Loucy (cell line): ENCODE data around the gene FANCM.

Experiments
- H2AFZ ChIP-seq: fragments of 200-600 bp; sonication (generic); 2 replicates; pipeline ENCODE4 v1.6.0; 2016; ENCODE audit warnings: antibody characterized with exemption, mild to moderate bottlenecking, low read length, moderate library complexity
- H3F3A ChIP-seq: fragments of 200-600 bp; 2 replicates; pipeline ENCODE4 v1.6.0; 2016; ENCODE audit warnings: antibody characterized with exemption, low read depth, mild to moderate bottlenecking
- H3K27me3 ChIP-seq: fragments of 200-600 bp; sonication (generic); 2 replicates; pipeline ENCODE4 v1.6.1; 2014; ENCODE audit warnings: low read length, mild to moderate bottlenecking; ENCODE audit not compliant: insufficient read depth, poor library complexity, severe bottlenecking
- H3K36me3 ChIP-seq: fragments of 200-600 bp; sonication (generic); 2 replicates; pipeline ENCODE4 v1.6.1; 2016; ENCODE audit warnings: low read length; ENCODE audit not compliant: insufficient read depth
- H3K4me1 ChIP-seq: fragments of 200-600 bp; sonication (generic); 2 replicates; pipeline ENCODE4 v1.5.1; 2014; ENCODE audit warnings: low read length, mild to moderate bottlenecking; ENCODE audit not compliant: insufficient read depth, poor library complexity, severe bottlenecking
- H3K4me2 ChIP-seq: fragments of 200-600 bp; sonication (generic); 2 replicates; pipeline ENCODE4 v1.6.0; 2014; ENCODE audit warnings: antibody characterized with exemption, low read length, low read depth, mild to moderate bottlenecking; ENCODE audit not compliant: poor library complexity, severe bottlenecking
- H3K4me3 ChIP-seq: fragments of 200-600 bp; sonication (generic); 2 replicates; pipeline ENCODE4 v1.5.1; 2014; ENCODE audit warnings: low read length, mild to moderate bottlenecking, mixed read lengths; ENCODE audit not compliant: poor library complexity, severe bottlenecking
- H3K79me2 ChIP-seq: fragments of 200-600 bp; sonication (generic); 2 replicates; pipeline ENCODE4 v1.6.1; 2014; ENCODE audit warnings: low read length; ENCODE audit not compliant: insufficient read depth
- H3K9ac ChIP-seq: fragments of 200-600 bp; sonication (generic); 2 replicates; pipeline ENCODE4 v1.6.0; 2014; ENCODE audit warnings: mild to moderate bottlenecking, low read depth, low read length, moderate library complexity; ENCODE audit not compliant: poor library complexity, severe bottlenecking
- H3K9me2 ChIP-seq: fragments of 200-600 bp; sonication (generic); replicated peaks from 2 replicates; pipeline ENCODE4 v1.6.1; 2016; ENCODE audit warnings: low read depth, low read length, mixed read lengths
- H3K9me3 ChIP-seq: fragments of 200-600 bp; sonication (generic); 2 replicates; pipeline ENCODE4 v1.6.1; 2014; ENCODE audit warnings: mild to moderate bottlenecking, antibody characterized with exemption, low read length, low read depth; ENCODE audit not compliant: insufficient read depth
- H4K20me1 ChIP-seq: fragments of 200-600 bp; sonication (generic); 2 replicates; pipeline ENCODE4 v1.6.0; 2014; ENCODE audit warnings: antibody characterized with exemption, low read length, mild to moderate bottlenecking; ENCODE audit not compliant: insufficient read depth, poor library complexity, severe bottlenecking
- CTCF ChIP-seq: fragments of 200-600 bp; sonication (generic); conservative IDR thresholded peaks from 2 replicates; pipeline ENCODE4 v1.5.1; 2014; ENCODE audit warnings: mild to moderate bottlenecking, antibody characterized with exemption, low read length
- EZH2phosphoT487 ChIP-seq: fragments of 200-600 bp; IDR thresholded peaks from 2 replicates; pipeline ENCODE4 v1.6.1; 2018; ENCODE audit warnings: antibody characterized with exemption, mild to moderate bottlenecking, moderate library complexity, borderline replicate concordance

Gene FANCM

GRCh38 chr14:45194964-45195363, 59.2 kb downstream of the FANCM start:
- peaks cover 3% of the 10 kb centered on the region; the same call in 1 of the 2 replicates for H3K36me3 ChIP-seq
- H3K9ac ChIP-seq = no peak overlapping the region
- no peak overlapping the region for H2AFZ ChIP-seq
- no peaks in the 10 kb centered on the region for H3K79me2 ChIP-seq
- H3K4me1 ChIP-seq = no peaks in the 10 kb centered on the region
- H3K9me2 ChIP-seq = no peaks in the 10 kb centered on the region
- H3F3A ChIP-seq = no peaks in the 10 kb centered on the region
- no peaks in the 10 kb centered on the region for H3K9me3 ChIP-seq
- H4K20me1 ChIP-seq = no peaks in the 10 kb centered on the region
- no peak overlapping the region for H3K4me2 ChIP-seq
- no peak overlapping the region for H3K4me3 ChIP-seq
- no peaks in the 10 kb centered on the region for H3K27me3 ChIP-seq
- TF ChIP-seq EZH2phosphoT487 = no peak
- TF ChIP-seq CTCF = no peak

- no peak for TF ChIP-seq CTCF
- TF ChIP-seq EZH2phosphoT487 = no peak
- Histone ChIP-seq H3K27me3 (no peaks in the 10 kb centered on the region), H2AFZ (no peak overlapping the region), H4K20me1 (no peaks in the 10 kb centered on the region), H3K4me1 (peaks cover 17% of the 10 kb centered on the region), H3K9me3 (no peaks in the 10 kb centered on the region), H3K79me2 (no peaks in the 10 kb centered on the region), H3K9ac (no peak overlapping the region), H3K36me3 (peaks cover 8% of the 10 kb centered on the region), H3K4me3 (no peak overlapping the region), H3K4me2 (no peak overlapping the region), H3K9me2 (no peaks in the 10 kb centered on the region), H3F3A (peaks cover 5% of the 10 kb centered on the region)
Measured at GRCh38 chr14:45198551-45198950, 62.8 kb downstream of the FANCM start.

- Histone ChIP-seq H3K4me3 (no peak overlapping the region), H4K20me1 (no peaks in the 10 kb centered on the region), H3K9ac (no peak overlapping the region), H3K9me2 (no peaks in the 10 kb centered on the region), H3K9me3 (no peaks in the 10 kb centered on the region), H3K36me3 (peaks cover 8% of the 10 kb centered on the region), H3K4me2 (no peak overlapping the region), H3F3A (peaks cover 5% of the 10 kb centered on the region), H3K4me1 (peaks cover 17% of the 10 kb centered on the region), H2AFZ (no peak overlapping the region), H3K27me3 (no peaks in the 10 kb centered on the region), H3K79me2 (no peaks in the 10 kb centered on the region)
- no peak for TF ChIP-seq EZH2phosphoT487
- no peak for TF ChIP-seq CTCF
Measured at GRCh38 chr14:45199230-45199629, 63.5 kb downstream of the FANCM start.
